GM23248 (cell line): ENCODE data around the gene OR4D11.

ENCODE experiments used
- EZH2 ChIP-seq: fragments of 200-600 bp; sonication (generic); IDR thresholded peaks from 2 replicates; pipeline ENCODE4 v1.6.1; 2018; ENCODE audit warnings: antibody characterized with exemption, mild to moderate bottlenecking; ENCODE audit not compliant: insufficient read depth, poor library complexity, severe bottlenecking
- EZH2phosphoT487 ChIP-seq: fragments of 200-600 bp; sonication (generic); IDR thresholded peaks from 2 replicates; pipeline ENCODE4 v1.6.1; 2018; ENCODE audit warnings: antibody characterized with exemption, moderate library complexity, mild to moderate bottlenecking, low read depth; ENCODE audit not compliant: insufficient read depth

DNA sequence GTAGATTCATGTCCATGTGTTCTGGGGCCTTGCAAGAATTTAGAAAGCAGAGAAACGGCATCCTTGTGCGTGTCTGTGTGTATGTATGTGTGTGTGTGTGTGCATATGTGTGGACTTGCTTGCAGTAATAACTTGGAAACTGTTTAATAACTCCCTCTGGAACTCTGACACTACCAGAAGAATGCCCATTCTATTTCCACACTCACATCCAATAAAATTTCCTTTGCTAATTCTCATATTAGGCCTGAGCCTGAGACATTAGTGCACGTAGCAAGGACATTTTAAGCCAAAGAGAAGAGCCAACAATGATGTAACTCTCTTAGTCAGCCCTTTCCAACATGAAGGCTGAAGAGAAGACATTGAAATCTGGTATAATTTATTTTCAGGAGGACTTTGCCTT lies 43.5 kb upstream of the OR4D11 start:
- TF ChIP-seq EZH2 (no peak), EZH2phosphoT487 (no peak)
